HEK293 (cell line): Measurements from ENCODE around the gene FASTK.
A peak's percentile ranks its signal among the peaks of the same experiment; 100 is the strongest.

Experiments used
- AEBP2 ChIP-seq: fragments of 450-650 bp; formaldehyde crosslinking; IDR thresholded peaks from 2 replicates; pipeline ENCODE4 v1.5.1; 2016; ENCODE audit warnings: missing biosample characterization, missing genetic modification characterization, borderline replicate concordance
- ATF2 ChIP-seq: fragments of 450-650 bp; formaldehyde crosslinking; IDR thresholded peaks from 2 replicates; pipeline ENCODE4 v1.5.1; 2016; ENCODE audit warnings: missing biosample characterization, missing genetic modification characterization, low read depth
- FEZF1 ChIP-seq: fragments of 450-650 bp; formaldehyde crosslinking; IDR thresholded peaks from 2 replicates; pipeline ENCODE4 v1.5.1; 2016; ENCODE audit warnings: missing biosample characterization, missing genetic modification characterization
- GFI1B ChIP-seq: fragments of 450-650 bp; formaldehyde crosslinking; IDR thresholded peaks from 2 replicates; pipeline ENCODE4 v1.5.1; 2016; ENCODE audit warnings: missing biosample characterization, missing genetic modification characterization
- GLIS2 ChIP-seq: fragments of 450-650 bp; formaldehyde crosslinking; IDR thresholded peaks from 2 replicates; pipeline ENCODE4 v1.5.1; 2016; ENCODE audit warnings: missing biosample characterization, missing genetic modification characterization
- OVOL3 ChIP-seq: fragments of 450-650 bp; formaldehyde crosslinking; IDR thresholded peaks from 2 replicates; pipeline ENCODE4 v1.5.1; 2016; ENCODE audit warnings: missing biosample characterization, missing genetic modification characterization
- PRDM2 ChIP-seq: fragments of 450-650 bp; formaldehyde crosslinking; IDR thresholded peaks from 2 replicates; pipeline ENCODE4 v1.5.1; 2016; ENCODE audit warnings: missing biosample characterization, missing genetic modification characterization, borderline replicate concordance
- PRDM4 ChIP-seq: fragments of 450-650 bp; formaldehyde crosslinking; IDR thresholded peaks from 2 replicates; pipeline ENCODE4 v1.5.1; 2017; ENCODE audit warnings: missing biosample characterization, missing genetic modification characterization
- REPIN1 ChIP-seq: fragments of 450-650 bp; formaldehyde crosslinking; IDR thresholded peaks from 2 replicates; pipeline ENCODE4 v1.5.1; 2017; ENCODE audit warnings: missing biosample characterization, missing genetic modification characterization, low read depth
- SP2 ChIP-seq: fragments of 450-650 bp; formaldehyde crosslinking; IDR thresholded peaks from 2 replicates; pipeline ENCODE4 v1.5.1; 2016; ENCODE audit warnings: missing biosample characterization, missing genetic modification characterization
- SP3 ChIP-seq: fragments of 450-650 bp; formaldehyde crosslinking; IDR thresholded peaks from 2 replicates; pipeline ENCODE4 v1.5.1; 2016; ENCODE audit warnings: missing biosample characterization, missing genetic modification characterization
- TRIM28 ChIP-seq: IDR thresholded peaks from 2 replicates; pipeline ENCODE4 v1.6.1; 2011; ENCODE audit warnings: low read length, control low read depth, borderline replicate concordance
- YY1 ChIP-seq: fragments of 450-650 bp; formaldehyde crosslinking; IDR thresholded peaks from 2 replicates; pipeline ENCODE4 v1.5.1; 2018; ENCODE audit warnings: missing biosample characterization, missing genetic modification characterization
- ZBTB17 ChIP-seq: fragments of 450-650 bp; formaldehyde crosslinking; IDR thresholded peaks from 2 replicates; pipeline ENCODE4 v1.5.1; 2016; ENCODE audit warnings: missing biosample characterization, missing genetic modification characterization
- ZNF140 ChIP-seq: fragments of 450-650 bp; formaldehyde crosslinking; IDR thresholded peaks from 2 replicates; pipeline ENCODE4 v1.5.1; 2016; ENCODE audit warnings: missing biosample characterization, missing genetic modification characterization
- ZNF292 ChIP-seq: fragments of 450-650 bp; formaldehyde crosslinking; IDR thresholded peaks from 2 replicates; pipeline ENCODE4 v1.5.1; 2016; ENCODE audit warnings: low read depth, missing biosample characterization, missing genetic modification characterization, borderline replicate concordance
- ZNF501 ChIP-seq: fragments of 450-650 bp; formaldehyde crosslinking; IDR thresholded peaks from 2 replicates; pipeline ENCODE4 v1.5.1; 2016; ENCODE audit warnings: missing biosample characterization, missing genetic modification characterization
- ZNF529 ChIP-seq: fragments of 450-650 bp; formaldehyde crosslinking; IDR thresholded peaks from 2 replicates; pipeline ENCODE4 v1.5.1; 2017; ENCODE audit warnings: missing genetic modification characterization, missing biosample characterization; ENCODE audit not compliant: insufficient replicate concordance
- ZNF544 ChIP-seq: fragments of 450-650 bp; formaldehyde crosslinking; IDR thresholded peaks from 2 replicates; pipeline ENCODE4 v1.5.0; 2017; ENCODE audit warnings: missing biosample characterization, missing genetic modification characterization
- ZNF560 ChIP-seq: fragments of 450-650 bp; formaldehyde crosslinking; IDR thresholded peaks from 2 replicates; pipeline ENCODE4 v1.5.1; 2017; ENCODE audit warnings: missing biosample characterization, missing genetic modification characterization, borderline replicate concordance
- ZNF580 ChIP-seq: fragments of 450-650 bp; formaldehyde crosslinking; IDR thresholded peaks from 2 replicates; pipeline ENCODE4 v1.5.1; 2016; ENCODE audit warnings: missing biosample characterization, missing genetic modification characterization
- ZNF596 ChIP-seq: fragments of 450-650 bp; IDR thresholded peaks from 2 replicates; pipeline ENCODE4 v1.5.0; 2018; ENCODE audit warnings: missing biosample characterization, mild to moderate bottlenecking, missing genetic modification characterization, moderate library complexity
- ZNF600 ChIP-seq: fragments of 450-650 bp; formaldehyde crosslinking; IDR thresholded peaks from 2 replicates; pipeline ENCODE4 v1.5.1; 2016; ENCODE audit warnings: missing biosample characterization, missing genetic modification characterization
- ZNF704 ChIP-seq: fragments of 450-650 bp; formaldehyde crosslinking; IDR thresholded peaks from 2 replicates; pipeline ENCODE4 v1.5.1; 2016; ENCODE audit warnings: missing biosample characterization, missing genetic modification characterization

FASTK gene

GRCh38 chr7:151115836-151116418, 35.3 kb upstream of the FASTK start (continued):
- no peak for TF ChIP-seq PRDM2 (tag by site-specific recombination)
- TF ChIP-seq PRDM4 (tag by site-specific recombination) = no peak
- TF ChIP-seq REPIN1 = no peak
- TF ChIP-seq FEZF1 (tag by site-specific recombination) = no peak
- no peak for TF ChIP-seq GFI1B (tag by site-specific recombination)
- no peak for TF ChIP-seq ZNF140 (tag by site-specific recombination)
- no peak for TF ChIP-seq OVOL3 (tag by site-specific recombination)
- TF ChIP-seq ZNF580 (tag by site-specific recombination) = no peak
- no peak for TF ChIP-seq YY1 (tag by site-specific recombination)
- no peak for TF ChIP-seq ZNF501 (tag by site-specific recombination)
- TF ChIP-seq AEBP2 (tag by site-specific recombination) = no peak
- TF ChIP-seq ZNF704 (tag by site-specific recombination) = no peak
- peak; percentile 50 for TF ChIP-seq GLIS2 (tag by site-specific recombination)
- peak; percentile 32 for TF ChIP-seq SP3 (tag by site-specific recombination)
- TF ChIP-seq ZNF560 = no peak
- no peak for TF ChIP-seq ZNF596 (tag by site-specific recombination)
- no peak for TF ChIP-seq ZNF292 (tag by site-specific recombination)
- no peak for TF ChIP-seq ZNF544 (tag by site-specific recombination)
- TF ChIP-seq ZBTB17 (tag by site-specific recombination) = no peak
- no peak for TF ChIP-seq ATF2 (tag by site-specific recombination)
- peak; percentile 31 for TF ChIP-seq SP2 (tag by site-specific recombination)
- TF ChIP-seq ZNF529 (tag by site-specific recombination) = no peak
- TF ChIP-seq ZNF600 (tag by site-specific recombination) = peak; percentile 45; the same call in 1 of the 2 replicates
- no peak for TF ChIP-seq TRIM28
